ENCODE results near the gene P2RX2. TPM values are rescaled to one million over a fixed set of nuclear protein-coding genes. Genes with fewer than 3 reads are reported as not detected.

The P2RX2 gene
- total and polyA plus RNA-seq, 2 experiments from 2014 or later = not detected

DNA sequence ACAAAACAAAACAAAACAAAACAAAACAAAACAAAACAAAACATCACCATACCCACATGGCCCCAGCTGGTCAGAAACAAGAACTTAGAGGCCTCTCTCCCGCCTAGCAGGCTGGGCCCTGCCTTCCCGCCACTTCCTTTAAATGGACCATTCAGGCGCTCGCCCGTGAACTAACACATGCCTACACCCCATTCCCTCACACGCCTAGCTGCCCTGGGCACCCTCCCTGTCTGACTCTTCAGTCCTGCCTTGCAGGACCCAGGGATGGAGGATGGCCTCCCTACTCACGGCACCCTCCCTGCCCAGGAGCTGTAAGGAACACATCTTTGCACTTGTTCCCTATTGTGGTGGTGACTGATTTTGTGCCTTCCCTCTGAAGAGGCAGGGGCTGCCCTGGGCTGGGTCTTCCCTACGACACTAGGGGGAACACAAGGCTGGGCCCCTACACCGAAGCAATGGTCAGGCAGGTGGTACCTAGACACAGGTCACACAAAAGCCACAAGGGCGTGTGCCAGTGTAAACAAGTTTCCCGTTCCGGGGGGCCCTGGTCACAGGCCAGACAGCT lies 21.5 kb downstream of the P2RX2 start:
- no peak for TF ChIP-seq CTCF (IDR thresholded peaks at IDR 0.05; ENCODE audit: low read depth, low read length)
- peaks cover 19% of the 10 kb centered on the region for H3K36me3 ChIP-seq
- H3K27ac ChIP-seq = no peak overlapping the region
- no peaks in the 10 kb centered on the region for H3K4me1 ChIP-seq (ENCODE audit: low read depth)
- H3K9me3 ChIP-seq (ENCODE audit: low read depth) = no peaks in the 10 kb centered on the region
- H3K4me3 ChIP-seq = no peak overlapping the region
- DNase-seq (ENCODE audit: low read depth in 1 of 2, low spot score in 1 of 2) = no peak
- no peaks in the 10 kb centered on the region for H3K27me3 ChIP-seq

GRCh38 chr12:132640936-132641335 lies 22.4 kb downstream of the P2RX2 start:
- no peaks in the 10 kb centered on the region for H3K9me3 ChIP-seq (ENCODE audit: low read depth)
- TF ChIP-seq CTCF (IDR thresholded peaks at IDR 0.05; ENCODE audit: low read depth, low read length) = no peak
- no peak overlapping the region for H3K27ac ChIP-seq
- no peak overlapping the region for H3K4me3 ChIP-seq
- no peaks in the 10 kb centered on the region for H3K4me1 ChIP-seq (ENCODE audit: low read depth)
- no peak for DNase-seq (ENCODE audit: low read depth in 1 of 2, low spot score in 1 of 2)
- peaks cover 17% of the 10 kb centered on the region for H3K36me3 ChIP-seq
- H3K27me3 ChIP-seq = no peaks in the 10 kb centered on the region

DNA sequence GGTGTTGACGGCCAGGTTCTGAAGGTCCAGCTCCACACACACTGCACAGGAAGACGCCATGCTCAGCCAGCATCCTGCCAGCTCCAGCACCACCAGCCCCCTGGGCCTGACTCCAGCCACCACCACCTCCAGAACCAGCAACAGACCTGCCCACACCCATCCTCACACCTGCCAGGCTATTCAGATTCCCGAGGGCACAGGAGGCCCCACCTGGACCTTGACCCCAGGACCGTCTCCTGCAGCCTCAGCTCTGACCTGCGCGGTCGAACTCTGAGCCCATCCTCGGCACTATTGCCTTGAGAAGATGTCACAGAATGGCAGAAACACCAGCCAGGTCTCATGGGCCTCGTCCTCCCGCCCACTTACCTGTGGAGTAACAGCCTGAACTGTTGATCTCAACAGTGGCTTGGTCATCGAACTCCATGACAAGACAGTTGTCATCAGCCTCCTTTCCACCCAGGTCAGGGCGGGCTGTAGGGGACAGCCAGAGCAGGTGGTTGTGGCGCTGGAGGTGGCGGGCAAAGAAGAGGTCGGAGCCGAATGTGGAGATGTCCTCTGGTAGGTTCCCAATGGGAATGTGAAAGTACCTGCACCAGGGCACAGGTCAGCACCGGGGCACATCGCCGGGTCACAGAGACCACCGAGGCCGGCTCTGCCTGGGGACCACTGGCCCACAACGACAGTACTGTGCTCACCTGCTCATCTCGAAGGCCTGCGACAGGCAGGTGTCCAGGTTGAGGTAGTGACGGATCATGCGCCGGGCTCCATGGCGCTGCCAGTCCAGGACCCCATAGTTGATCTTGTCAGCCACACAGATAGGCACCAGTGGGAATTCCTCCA lies 23.5 kb downstream of the P2RX2 start:
- H3K36me3 ChIP-seq = peaks cover 17% of the 10 kb centered on the region
- DNase-seq (ENCODE audit: low read depth in 1 of 2, low spot score in 1 of 2) = no peak
- no peak for TF ChIP-seq CTCF (IDR thresholded peaks at IDR 0.05; ENCODE audit: low read depth, low read length)

DNA sequence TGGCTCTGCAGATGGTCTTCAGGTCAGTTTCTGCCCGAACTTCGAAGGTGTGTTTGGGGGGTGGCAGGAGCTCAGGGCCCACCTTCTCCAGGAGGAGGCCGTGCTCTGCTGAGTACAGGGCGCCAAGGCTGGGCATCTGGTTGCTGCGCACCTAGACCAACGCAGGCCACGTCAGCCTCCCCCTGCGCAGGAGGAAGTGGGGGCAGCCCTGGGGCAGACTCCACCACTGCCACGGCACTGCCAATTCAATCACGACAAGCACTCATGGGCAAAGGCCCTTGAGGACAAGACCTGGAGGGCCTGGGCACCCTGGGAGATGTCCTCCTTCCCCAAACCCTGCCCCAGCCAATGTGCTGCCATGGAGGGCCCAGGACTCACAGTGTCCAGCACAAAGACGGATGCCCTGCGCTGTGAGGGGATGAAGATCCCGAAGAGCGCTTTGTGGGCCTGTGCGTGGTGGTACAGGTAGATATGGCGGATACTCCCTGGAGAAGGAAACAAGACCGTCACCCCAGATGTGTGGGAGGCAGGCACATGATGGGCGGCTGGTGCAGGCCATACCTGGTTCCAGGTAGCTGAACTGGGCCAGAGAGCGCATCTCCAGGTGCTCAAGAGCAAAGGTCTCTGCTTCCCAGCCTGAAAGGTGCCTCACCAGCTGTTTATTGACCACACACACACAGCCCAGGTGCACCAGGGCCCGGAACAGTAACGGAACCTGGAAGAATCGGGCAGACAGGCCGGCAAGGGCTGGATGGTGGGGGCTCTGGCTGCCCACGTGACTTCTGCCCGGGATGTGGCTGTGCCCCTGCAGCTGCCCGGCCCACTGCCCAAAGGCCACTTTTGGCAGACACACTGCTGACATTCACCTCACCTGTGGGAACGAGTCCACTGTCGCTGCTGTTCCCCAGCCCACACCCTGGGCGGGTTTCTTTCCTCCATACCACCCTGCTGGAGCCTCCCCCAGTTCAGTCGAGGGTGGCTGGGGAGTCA lies 24.6 kb downstream of the P2RX2 start:
- TF ChIP-seq CTCF (IDR thresholded peaks at IDR 0.05; ENCODE audit: low read depth, low read length) = no peak
- H3K4me1 ChIP-seq (ENCODE audit: low read depth) = no peaks in the 10 kb centered on the region
- DNase-seq (ENCODE audit: low read depth in 1 of 2, low spot score in 1 of 2) = no peak
- no peak overlapping the region for H3K4me3 ChIP-seq
- H3K36me3 ChIP-seq = peaks cover 9% of the 10 kb centered on the region
- H3K9me3 ChIP-seq (ENCODE audit: low read depth) = no peaks in the 10 kb centered on the region
- H3K27me3 ChIP-seq = no peaks in the 10 kb centered on the region
- no peak overlapping the region for H3K27ac ChIP-seq

More for the DNA sequence above, 23.5 kb downstream of the P2RX2 start:
- H3K4me1 ChIP-seq (ENCODE audit: low read depth) = no peaks in the 10 kb centered on the region
- H3K27me3 ChIP-seq = no peaks in the 10 kb centered on the region
- no peak overlapping the region for H3K4me3 ChIP-seq
- H3K9me3 ChIP-seq (ENCODE audit: low read depth) = no peaks in the 10 kb centered on the region
- no peak overlapping the region for H3K27ac ChIP-seq

- no peak for TF ChIP-seq CTCF (IDR thresholded peaks at IDR 0.05; ENCODE audit: low read depth, low read length)
- Histone ChIP-seq H3K4me1 (ENCODE audit: low read depth) (no peaks in the 10 kb centered on the region), H3K4me3 (no peak overlapping the region), H3K36me3 (peaks cover 5% of the 10 kb centered on the region), H3K27ac (no peak overlapping the region), H3K9me3 (ENCODE audit: low read depth) (no peaks in the 10 kb centered on the region), H3K27me3 (no peaks in the 10 kb centered on the region)
- DNase-seq (ENCODE audit: low read depth in 1 of 2, low spot score in 1 of 2) = no peak
Observed at GRCh38 chr12:132646850-132647249, 28.3 kb downstream of the P2RX2 start.
